Measurements from ENCODE around the gene GP1BA.

DNA sequence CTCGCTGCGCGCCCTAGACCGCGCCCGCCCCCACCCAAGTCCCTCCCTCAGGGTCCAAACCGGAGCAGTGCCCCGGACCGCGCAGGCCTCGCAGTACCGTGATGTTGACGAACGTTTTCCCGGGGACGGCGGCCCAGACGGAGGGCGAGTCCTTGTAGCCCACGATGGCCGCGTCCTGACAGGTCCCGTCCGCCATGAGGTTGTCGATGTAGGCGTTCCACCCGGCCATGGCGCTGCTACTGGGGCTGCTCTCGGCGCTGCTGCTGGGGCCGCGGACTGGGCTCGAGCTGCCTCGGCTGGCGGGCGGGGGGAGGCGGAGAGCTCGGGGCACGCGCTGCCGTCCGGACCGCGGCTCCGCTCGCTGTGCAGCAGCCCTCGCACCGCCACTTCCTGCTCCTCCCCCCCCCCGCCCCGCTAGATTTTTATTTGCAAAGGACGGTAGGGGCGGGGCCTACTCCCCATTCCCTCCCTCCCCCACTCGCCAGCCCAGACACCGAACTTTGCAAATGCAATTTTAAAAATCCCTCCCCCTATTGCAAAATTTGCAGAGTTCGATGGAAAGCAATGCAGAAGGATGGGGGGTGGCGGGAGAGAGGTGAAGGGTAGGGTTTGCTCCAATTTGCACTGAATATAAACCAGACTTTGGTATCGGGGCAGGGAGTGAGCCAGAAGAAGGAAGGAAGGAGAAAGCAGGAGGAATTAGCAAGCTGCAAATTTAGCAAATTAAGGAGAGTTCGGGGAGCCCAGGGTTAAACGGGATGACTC lies 16.3 kb downstream of the GP1BA start, which contains the start of gene PFN1:
- TF ChIP-seq, protein P1, sequence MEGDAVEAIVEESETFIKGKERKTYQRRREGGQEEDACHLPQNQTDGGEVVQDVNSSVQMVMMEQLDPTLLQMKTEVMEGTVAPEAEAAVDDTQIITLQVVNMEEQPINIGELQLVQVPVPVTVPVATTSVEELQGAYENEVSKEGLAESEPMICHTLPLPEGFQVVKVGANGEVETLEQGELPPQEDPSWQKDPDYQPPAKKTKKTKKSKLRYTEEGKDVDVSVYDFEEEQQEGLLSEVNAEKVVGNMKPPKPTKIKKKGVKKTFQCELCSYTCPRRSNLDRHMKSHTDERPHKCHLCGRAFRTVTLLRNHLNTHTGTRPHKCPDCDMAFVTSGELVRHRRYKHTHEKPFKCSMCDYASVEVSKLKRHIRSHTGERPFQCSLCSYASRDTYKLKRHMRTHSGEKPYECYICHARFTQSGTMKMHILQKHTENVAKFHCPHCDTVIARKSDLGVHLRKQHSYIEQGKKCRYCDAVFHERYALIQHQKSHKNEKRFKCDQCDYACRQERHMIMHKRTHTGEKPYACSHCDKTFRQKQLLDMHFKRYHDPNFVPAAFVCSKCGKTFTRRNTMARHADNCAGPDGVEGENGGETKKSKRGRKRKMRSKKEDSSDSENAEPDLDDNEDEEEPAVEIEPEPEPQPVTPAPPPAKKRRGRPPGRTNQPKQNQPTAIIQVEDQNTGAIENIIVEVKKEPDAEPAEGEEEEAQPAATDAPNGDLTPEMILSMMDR (IDR thresholded peaks at IDR 0.05): no peak
- peak in 1 of 2 donors; percentile 54 for TF ChIP-seq POLR2A (IDR thresholded peaks at IDR 0.05)
